ENCODE data around the gene PCBP2.
"Not testable (repeated sequence)": the region's sequence is repeated elsewhere in the genome, so short reads cannot be mapped to it uniquely, and the experiment has no call there.

The PCBP2 gene

DNA sequence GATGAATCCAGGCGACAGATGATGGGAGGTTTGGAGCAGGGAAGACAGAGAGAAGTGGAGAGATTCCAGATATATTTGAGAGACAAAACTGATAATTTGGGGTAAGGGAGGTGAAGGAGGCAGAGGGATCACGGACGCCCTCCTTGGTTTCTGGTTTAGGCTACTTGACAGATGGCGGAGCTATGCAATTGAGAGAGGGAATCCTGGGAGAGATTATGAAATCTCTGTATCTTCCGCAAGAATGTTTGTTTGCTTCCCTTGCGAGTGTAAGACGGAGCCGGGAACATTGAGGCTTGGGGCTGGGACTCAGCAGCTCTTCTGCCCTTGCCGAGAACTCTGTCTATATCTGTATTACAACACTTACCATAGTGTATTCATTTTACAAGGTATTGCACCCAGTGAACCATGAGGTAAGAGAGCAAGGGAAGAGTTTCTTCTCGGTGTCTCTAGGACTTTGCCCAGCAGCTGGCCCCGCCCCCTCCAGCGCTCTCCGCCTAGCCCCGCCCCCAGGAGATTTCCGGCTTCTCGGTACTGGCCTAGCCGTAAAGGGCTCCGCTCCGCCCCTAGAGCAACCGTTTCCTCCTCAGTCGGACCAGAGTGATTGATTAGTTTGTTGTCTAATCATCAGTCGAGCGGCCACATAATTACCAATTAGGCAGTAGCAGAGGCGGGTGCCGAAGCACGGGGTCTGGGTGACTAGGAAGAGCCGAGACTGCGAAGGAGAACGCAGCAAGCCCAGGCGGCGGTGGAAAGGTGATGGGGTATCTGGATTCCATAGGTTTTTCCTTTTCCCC, 10.7 kb upstream of the PCBP2 start, which contains the start of gene PRR13:
Gene PRR13 (plus strand): TSS at position 695 of the 794 bp plus-strand sequence. CDS start 981 bp downstream, outside the sequence.
- peak; percentile 99 for DNase-seq

DNA sequence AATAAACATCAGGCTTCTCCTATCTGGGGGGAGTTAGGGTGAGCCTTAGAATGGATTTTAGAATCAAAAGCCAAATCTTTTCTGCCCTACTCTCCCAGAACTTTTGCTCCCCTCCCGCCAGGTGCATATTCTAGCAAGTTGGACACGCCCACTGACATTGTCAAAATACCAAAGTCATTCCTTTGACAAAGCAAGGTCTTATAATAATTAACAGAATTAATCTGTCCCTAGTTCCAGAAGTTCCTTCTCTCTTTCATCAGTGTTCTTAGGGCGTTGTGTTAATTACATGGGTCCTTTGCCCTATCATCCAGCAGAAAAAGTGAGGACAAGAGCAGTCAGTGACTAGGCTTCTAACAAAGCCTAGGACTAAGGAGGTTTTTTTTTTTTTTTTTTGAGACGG, 7.9 kb upstream of the PCBP2 start:
- no peak for DNase-seq

DNA sequence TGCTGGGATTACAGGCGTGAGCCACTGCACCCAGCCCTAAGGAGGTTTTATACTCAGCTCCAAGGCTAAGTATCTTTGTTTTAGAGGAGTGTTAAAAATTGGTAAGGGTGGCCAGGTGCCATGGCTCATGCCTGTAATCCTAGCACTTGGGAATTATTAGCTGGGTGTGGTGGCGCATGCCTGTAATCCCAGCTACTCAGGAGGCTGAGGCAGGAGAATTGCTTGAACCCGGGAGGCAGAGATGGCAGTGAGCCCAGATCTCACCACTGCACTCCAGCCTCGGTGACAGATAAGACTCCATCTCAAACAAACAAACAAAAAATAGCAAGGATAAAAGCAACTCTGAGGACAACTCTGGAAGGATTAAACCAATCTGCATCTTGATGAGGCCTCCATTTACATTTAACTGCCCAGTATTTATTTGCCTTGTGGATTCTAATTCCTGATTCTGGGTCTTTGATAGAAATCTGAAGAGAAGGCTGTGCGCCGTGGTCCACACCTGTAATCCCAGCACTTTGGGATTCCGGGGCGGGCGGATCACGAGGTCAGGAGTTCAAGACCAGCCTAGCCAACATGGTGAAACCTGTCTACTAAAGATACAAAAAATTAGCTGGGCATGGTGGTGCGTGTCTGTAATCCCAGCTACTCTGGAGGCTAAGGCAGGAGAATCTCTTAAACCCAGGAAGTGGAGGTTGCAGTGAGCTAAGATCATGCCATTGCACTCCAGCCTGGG, 7.1 kb upstream of the PCBP2 start:
- not testable (repeated sequence) for DNase-seq

DNA sequence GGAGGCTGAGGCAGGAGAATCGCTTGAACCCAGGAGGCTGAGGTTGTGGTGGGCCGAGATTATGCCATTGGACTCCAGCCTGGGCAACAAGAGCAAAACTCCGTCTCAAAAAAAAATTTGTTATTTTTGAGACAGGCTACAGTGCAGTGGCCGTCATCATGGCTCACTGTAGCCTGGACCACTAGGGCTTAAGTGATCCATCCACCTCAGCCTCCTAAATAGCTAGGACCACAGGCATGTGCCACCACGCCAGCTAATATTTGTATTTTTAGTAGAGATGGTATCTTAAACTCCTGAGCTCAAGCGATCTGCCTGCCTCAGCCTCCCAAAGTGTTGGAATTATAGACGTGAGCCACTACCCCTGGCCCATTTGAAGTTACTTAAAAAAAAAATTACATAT, 966 bp upstream of the PCBP2 start:
- DNase-seq: no peak

DNA sequence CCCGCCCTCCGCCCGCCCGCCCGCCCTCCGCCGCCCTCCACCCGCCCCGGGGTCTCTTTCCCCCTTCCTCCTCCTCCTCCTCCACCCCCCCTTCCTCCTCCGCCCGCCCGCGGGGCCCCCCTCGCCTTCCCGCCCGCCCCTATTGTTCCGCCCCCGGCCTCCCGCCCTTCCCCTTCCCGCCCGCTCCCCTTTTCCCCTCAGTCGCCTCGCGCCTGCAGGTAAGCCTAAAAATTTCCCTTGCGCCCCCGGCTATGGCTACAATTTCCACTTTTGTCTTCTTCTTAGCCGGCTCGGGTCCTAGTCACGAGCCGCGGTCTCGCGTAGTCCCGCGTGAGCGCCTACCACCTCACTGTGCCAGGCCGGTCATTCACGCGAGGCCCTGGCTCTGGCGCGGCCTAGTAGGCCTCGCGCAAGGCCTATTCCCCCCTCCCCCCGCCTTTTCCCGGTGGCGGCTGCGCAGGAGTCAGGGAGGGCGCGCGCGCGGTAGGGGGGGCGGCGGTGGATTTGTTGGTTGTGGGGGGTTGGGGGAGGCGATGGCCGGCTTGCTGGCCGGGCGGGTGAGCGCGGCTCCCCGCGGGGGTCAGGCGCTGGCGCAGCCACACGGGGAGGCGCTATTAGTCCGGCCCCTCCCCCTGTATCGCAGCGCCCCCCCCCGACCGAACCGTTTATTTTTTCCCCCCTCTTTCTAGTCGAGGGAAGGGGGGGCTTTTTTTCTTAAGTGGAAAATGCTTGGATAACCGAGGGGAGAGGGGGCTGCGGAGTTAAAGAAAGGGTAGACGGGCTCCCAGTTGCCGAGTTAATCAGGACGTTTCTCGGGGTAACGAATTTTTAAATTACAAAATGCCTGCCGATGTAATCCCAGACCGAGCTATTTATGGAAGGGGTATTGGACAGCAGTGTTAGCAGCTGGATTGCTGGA, 516 bp downstream of the PCBP2 start:
- peak; percentile 74 for DNase-seq

DNA sequence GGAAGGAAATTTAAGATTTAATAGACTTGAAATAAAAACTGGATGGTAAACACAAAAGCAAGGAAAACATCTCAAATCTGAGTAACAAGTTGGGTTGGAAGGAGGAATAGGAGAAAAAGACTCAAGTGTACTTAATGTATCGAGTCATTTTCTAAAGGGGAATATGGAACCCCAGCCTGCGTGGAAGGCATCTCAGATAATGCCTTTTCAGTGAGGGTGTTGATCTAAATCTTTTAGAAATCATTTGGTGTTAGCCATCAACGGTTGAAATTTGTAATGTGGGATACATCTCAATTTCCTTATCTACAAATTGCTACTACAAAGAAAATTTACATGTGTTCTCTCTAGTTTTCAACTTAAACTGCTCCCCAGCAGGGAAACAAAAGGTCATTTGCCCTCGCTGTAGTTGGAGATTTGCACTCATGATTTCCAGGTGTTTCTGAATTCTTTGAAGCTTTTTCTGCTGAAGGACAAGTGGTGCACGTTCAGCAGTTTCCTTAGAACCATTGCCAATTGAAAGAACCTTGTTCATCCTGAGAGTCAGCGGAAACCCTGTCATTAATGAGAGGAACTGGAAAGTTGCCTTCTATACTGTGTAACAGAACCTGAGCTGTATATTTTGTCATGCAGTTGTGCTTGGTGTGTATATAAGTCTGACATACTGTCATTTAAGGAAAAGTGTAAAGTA, 2.2 kb downstream of the PCBP2 start:
- no peak for DNase-seq

DNA sequence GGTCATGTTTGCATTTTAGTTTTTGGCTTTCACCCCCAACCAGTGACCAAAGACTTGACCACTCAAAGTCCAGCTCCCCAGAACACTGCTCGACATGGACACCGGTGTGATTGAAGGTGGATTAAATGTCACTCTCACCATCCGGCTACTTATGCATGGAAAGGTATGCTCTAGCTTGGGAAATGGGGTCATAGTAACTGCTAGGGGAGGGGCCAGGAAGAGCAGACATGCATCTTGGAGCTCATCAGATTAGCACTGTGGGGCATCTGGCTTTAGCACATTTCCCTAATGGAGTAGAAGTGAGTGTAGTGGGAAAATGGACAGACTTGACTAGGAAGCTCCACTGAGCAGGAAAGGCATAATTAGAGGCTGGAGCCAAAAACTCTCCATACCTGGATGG, 2.8 kb downstream of the PCBP2 start:
- DNase-seq: no peak

DNA sequence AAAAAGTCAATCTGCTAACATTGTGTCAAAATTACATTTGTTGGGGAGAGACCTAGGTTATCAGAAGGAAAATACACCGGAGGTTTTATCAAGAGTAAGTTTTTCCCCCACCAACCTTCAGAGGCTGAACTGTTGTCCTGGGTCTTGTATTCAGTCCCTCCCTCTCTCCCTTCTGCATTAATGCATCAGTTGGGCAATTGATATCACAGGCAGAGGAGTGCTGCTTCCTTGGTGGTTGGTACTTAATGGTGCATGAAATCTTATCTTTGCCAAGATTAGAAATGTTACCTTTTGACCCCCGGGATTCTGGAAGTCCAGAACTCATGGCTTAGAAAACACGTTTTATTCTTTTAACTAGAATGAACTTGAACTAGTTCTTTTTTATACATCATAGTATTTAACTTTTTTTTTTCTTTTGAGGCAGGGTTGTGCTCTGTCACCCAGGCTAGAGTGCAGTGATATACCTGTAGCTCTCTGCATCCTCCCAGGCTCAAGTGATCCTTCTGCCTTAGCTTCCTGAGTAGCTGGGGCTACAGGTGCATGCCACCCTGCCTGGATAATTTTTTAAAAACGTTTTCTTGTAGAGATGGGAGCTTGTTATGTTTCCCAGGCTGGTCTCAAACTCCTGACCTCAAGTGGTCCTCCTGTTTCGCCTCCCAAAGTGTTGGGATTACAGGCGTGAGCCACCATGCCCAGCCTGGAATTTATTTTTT, 4.9 kb downstream of the PCBP2 start:
- no peak for DNase-seq

DNA sequence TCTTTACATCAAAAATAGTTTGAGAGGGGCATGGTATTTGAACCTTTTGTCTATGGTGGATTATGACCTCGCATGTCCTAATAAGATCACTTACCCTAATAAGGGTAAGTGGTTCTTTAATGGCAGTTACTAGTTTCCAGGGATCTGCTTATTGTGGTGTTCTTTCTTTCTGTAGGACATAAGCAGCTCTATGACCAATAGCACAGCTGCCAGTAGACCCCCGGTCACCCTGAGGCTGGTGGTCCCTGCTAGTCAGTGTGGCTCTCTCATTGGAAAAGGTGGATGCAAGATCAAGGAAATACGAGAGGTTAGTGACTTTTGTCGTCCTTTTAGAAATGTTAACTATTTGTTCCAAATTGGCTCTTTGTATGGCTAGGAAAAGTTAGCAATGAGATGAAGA, 7.2 kb downstream of the PCBP2 start:
- DNase-seq: no peak

DNA sequence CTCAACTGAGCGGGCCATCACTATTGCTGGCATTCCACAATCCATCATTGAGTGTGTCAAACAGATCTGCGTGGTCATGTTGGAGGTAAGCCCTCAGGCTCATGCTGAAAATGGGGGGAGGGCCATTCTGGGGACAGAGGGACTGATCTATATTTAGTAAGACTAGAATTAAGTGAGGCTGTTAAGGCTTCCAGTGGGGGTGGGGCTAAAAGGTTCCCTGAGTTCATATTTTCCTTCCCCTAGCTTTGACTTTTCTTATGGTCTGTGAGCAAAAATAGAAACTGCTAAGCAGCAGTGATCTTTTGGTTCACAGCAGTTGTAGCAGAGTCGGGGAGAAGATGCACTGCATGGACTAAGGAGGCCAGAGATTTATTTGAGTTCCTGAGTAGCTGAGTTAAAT, 9.2 kb downstream of the PCBP2 start:
- no peak for DNase-seq

DNA sequence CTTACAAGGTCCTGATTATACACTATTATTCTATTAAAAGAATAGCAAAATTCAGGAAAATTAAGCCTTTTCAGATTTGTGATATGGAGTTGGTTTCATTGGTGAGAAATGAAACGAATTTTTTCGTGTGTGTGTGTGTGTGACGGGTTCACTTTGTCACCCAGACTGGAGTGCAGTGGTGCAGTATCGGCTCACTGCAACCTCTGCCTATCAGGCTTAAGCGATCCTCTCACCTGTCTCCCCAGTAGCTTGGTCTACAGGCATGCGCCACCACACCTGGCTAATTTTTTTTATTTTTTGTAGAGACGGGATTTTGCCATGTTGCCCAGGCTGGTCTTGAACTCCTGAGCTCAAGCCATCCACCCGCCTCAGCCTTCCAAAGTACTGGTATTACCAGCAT, 9.7 kb downstream of the PCBP2 start:
- no peak for DNase-seq

DNA sequence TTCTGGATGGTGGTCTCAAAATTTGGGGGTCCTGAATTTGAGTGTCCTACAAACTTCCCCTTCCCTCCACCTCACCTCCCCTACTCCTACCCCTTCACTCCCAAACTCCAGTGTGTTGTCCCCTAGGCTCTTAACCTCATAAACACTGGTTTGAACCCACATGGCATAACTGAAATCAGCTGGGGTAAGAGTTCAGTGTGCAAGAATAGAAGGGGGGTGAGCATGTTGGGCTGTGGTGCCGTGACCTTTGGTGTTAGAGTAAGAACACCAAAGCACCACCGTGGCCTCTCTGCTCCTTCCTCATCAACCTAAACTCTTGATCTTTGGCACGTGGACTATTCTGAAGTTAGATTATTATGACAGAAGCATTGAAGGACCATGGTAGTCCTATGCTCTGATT, 11.0 kb downstream of the PCBP2 start:
- DNase-seq: no peak

DNA sequence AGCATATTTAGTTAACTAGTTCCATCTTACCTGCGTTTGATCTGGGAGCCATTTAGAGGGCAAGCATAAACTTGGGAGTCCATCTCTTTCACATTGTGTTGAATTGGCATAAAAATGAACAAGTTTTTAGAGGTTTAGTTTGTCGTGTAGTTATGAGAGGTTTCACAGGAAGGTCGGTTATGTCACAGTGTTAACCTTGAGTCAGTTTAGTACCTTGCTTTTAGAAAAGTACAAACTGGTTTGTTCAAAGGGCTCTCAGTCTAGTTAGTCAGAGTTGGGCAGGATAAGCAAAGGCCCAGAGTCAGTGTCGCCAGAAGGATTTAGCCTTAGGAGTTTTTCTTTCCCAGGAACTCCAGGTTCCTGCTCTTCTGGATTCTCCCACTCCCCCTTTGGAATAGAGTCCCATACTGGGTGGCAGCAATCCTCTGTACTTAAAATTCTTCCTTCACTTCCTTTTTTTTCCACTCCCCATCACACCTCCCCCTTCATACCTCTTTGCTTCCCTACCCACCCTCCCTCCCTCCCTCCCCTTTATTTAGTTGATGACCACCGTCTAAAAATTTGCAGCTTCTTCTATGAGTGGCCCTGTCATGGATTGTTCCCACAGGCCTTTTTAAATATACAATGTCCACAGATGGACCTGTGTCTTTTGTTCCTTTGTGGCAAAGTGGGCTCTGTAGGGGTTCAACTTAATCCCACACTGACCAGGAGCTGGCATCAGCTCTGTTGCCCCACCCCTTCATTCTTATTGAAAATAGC, 12.1 kb downstream of the PCBP2 start:
- no peak for DNase-seq

DNA sequence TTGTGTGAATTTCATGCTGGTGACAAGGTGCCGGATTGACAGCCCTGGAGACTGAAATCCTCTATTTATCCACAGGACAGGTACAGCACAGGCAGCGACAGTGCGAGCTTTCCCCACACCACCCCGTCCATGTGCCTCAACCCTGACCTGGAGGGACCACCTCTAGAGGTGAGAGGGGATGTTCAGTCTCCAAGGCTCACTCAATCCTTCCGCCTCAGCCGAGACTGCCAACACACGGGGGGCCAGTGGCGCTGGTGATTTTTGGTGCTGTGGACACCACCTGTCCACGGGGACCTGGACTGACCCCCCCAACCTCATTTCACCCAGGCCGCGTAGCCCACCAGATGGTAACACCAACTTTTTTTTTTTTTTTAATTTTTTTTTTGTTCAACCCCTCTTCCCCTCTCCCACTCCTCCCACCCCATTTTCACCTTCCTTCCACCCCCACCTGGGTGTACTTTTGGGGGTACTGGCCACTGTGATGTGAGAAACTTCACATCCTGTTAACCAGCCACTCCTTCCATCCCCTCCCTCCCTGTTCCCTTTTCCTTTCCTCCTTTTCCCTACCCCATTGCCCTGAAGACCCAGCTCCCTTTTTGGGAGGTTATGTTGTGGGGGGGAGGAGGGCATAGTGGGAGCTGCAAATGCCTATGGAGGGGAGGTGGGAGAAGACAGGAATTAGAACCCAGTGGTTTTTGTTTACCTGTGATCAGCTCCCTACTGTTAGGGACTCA, 12.9 kb downstream of the PCBP2 start:
- DNase-seq: no peak

DNA sequence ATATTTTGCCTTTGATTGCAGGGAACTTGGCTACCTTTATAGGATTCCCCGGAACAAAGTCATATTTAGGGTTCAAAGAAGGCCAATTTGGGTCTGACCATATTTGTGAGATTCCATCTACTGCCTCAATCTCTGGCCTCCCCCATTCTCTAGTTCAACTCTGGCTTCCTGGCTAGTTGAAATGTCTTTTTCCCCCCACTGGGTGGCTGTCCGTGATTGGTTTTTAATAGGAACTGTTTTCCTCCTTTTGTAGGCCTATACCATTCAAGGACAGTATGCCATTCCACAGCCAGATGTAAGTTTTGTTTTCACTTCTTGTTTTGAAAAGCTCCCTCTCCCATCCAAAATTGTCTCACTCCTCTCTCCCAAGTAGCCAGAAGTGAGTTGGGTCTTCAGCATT, 13.8 kb downstream of the PCBP2 start:
- no peak for DNase-seq

DNA sequence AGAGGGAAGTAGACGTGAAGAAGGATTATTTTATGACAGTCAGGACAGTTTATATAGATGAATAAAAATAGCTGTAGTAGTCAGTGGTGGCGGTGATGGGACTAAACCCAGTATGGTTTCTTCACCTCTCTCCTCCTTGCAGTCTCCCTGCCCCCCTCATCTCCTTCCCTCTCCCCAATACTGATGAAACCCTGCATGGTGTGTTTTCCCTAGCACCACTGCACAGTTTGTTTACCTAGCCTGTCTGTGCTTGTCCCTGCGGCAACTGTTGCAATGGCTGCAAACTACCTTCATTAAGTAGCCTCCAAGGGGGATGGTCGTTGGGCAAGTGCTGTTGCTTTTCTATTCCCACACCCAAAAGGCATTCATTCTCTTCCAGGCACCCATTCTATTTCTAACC, 14.7 kb downstream of the PCBP2 start:
- DNase-seq: no peak

DNA sequence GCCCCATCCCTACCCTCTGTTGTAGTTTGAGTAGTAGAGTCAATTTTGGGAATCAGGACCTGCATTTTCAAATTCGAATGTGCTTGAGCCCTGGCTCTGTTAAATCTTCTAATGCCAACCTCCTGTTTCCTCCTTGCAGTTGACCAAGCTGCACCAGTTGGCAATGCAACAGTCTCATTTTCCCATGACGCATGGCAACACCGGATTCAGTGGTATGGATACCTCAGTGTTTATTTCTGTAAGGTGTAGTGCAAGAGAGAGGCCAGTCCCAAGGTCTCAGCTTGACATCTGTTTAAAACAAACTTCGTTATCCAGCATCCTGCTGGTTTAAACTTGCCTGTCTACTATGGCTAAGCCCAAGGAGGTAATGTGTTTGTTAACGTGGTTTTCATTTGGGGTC, 15.2 kb downstream of the PCBP2 start:
- DNase-seq: no peak

DNA sequence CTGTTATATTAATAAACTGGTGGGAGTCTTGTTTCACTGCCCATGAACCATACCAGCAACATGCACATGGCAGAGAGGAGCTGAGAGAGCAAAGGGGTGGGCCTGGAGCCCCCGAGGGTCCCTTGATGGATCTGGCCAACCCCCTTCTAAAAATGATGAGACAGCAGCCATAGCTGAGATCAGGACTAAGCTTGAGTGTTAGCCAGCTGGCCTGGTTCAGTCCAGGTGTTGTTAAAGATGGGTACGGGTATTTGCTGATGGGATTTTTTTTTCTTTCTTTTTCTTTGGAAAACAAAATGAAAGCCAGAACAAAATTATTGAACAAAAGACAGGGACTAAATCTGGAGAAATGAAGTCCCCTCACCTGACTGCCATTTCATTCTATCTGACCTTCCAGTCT, 16.0 kb downstream of the PCBP2 start:
- no peak for DNase-seq

DNA sequence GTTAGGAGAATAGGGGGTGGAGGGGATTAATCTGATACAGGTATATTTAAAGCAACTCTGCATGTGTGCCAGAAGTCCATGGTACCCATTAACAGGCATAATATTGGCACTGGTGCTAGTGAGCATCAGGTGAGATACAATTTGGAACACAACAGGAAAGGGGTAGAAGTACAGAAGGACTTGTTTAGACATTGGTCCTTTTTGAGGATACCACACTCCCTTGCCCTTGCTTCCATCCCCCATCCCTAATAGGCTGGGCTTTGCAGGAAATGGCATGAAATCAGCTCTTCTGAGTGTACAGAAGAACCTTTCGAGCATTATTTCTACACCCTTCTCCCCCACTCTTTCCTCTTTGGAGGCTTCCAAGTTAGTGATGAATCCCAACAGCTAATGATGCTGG, 16.4 kb downstream of the PCBP2 start:
- no peak for DNase-seq

DNA sequence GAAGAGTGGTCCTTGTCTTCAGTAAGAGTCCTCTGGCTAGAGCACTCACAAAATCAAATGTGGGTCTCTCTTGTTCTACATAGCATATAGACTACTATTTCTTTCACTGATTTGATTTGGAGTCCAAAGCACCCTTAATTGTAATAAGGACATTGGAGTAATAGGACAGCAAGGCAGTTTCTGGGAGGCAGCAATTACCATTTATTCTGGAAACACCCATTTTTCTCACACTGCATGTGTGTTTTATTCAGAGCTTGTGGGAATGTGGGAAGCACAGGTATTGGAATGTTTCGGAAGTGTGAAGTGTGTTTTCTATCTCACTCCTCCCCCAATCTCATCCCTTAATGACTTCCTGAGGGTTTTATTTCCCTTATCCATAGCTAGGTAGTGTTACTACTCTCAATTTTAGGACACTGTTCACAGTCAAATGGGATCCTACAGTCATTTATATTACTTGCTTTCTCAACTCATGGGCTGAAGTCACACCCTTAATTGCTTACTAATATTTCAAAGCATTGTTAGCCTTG, 20.2 kb downstream of the PCBP2 start:
- DNase-seq: no peak
